IMR-90 (cell line): Measurements from ENCODE around the gene EBF3. TPM values are rescaled to one million over a fixed set of nuclear protein-coding genes. Genes with fewer than 3 reads are reported as not detected.

Experiments used
- ATAC-seq: fragments of 200-7000 bp; cut with Tn5 transposase; 2 replicates; pipeline ENCODE4 v1.9.1; 2020; ENCODE audit warnings: low read depth, mild to moderate bottlenecking, moderate library complexity
- BruUV-seq: library from RNA; stranded (reverse); fragments of 400-500 nt; replicated peaks from 2 replicates; lab custom pipeline; 2021; lab: Mats Ljungman, UMichigan
- CTCF ChIA-PET: fragments of 300-600 bp; formaldehyde crosslinking; extraction: SDS; loops from one replicate; lab custom pipeline; 2021; ENCODE audit warnings: antibody characterized with exemption; lab: Yijun Ruan, JAX
- POLR2A ChIA-PET: fragments of 300-600 bp; sonication (Branson Sonifier 250); formaldehyde crosslinking; loops from one replicate; lab custom pipeline; 2022; ENCODE audit warnings: antibody characterized with exemption; ENCODE audit not compliant: unreplicated experiment; lab: Charles Lee
- DNase-seq: peaks from one replicate; pipeline ENCODE4 v3.0.0; 2013
- H2AFZ ChIP-seq: replicated peaks from 2 replicates; pipeline ENCODE3; 2013; ENCODE audit warnings: low read length, mild to moderate bottlenecking; ENCODE audit not compliant: poor library complexity
- H2AK5ac ChIP-seq: 2 replicates; pipeline ENCODE4 v1.6.1; 2013; ENCODE audit warnings: low read depth, low read length, inconsistent platforms
- H2AK9ac ChIP-seq: replicated peaks from 2 replicates; pipeline ENCODE3; 2013; ENCODE audit warnings: mild to moderate bottlenecking, low read depth, low read length, moderate library complexity; ENCODE audit not compliant: poor library complexity
- H2BK120ac ChIP-seq: 2 replicates; pipeline ENCODE4 v1.6.1; 2013; ENCODE audit warnings: low read depth, low read length, inconsistent platforms
- H2BK15ac ChIP-seq: 3 replicates; pipeline ENCODE4 v1.6.1; 2013; ENCODE audit warnings: low read depth, low read length, inconsistent platforms
- H2BK20ac ChIP-seq: 2 replicates; pipeline ENCODE4 v1.6.1; 2013; ENCODE audit warnings: low read depth, mild to moderate bottlenecking, inconsistent platforms, low read length, moderate library complexity
- H2BK5ac ChIP-seq: 2 replicates; pipeline ENCODE4 v1.6.1; 2013; ENCODE audit warnings: mild to moderate bottlenecking, low read depth, low read length, inconsistent platforms; ENCODE audit not compliant: poor library complexity, severe bottlenecking
- H3K14ac ChIP-seq: replicated peaks from 2 replicates; pipeline ENCODE4 v1.6.1; 2013; ENCODE audit warnings: low read depth, low read length, inconsistent platforms
- H3K18ac ChIP-seq: 2 replicates; pipeline ENCODE4 v1.6.1; 2013; ENCODE audit warnings: low read depth, low read length, control low read depth
- H3K23ac ChIP-seq: 2 replicates; pipeline ENCODE4 v1.6.1; 2013; ENCODE audit warnings: low read depth, low read length, inconsistent platforms
- H3K27ac ChIP-seq: 2 replicates; pipeline ENCODE4 v1.5.1; 2013; ENCODE audit warnings: mild to moderate bottlenecking, control low read depth, low read length; ENCODE audit not compliant: insufficient read depth
- H3K27me3 ChIP-seq: 2 replicates; pipeline ENCODE4 v1.6.1; 2013; ENCODE audit warnings: low read length; ENCODE audit not compliant: control insufficient read depth, insufficient read depth
- H3K36me3 ChIP-seq: 2 replicates; pipeline ENCODE4 v1.6.1; 2013; ENCODE audit warnings: low read length, mixed read lengths; ENCODE audit not compliant: control insufficient read depth, insufficient read depth
- H3K4ac ChIP-seq: 2 replicates; pipeline ENCODE4 v1.6.1; 2013; ENCODE audit warnings: low read depth, low read length, inconsistent platforms
- H3K4me1 ChIP-seq: 2 replicates; pipeline ENCODE4 v1.6.1; 2013; ENCODE audit warnings: low read length, mixed read lengths; ENCODE audit not compliant: control insufficient read depth, insufficient read depth
- H3K4me2 ChIP-seq: 2 replicates; pipeline ENCODE4 v1.6.1; 2013; ENCODE audit warnings: low read depth, mild to moderate bottlenecking, control low read depth, low read length, moderate library complexity
- H3K4me3 ChIP-seq: 2 replicates; pipeline ENCODE4 v1.5.1; 2013; ENCODE audit warnings: low read depth, mild to moderate bottlenecking, control low read depth, low read length, moderate library complexity; ENCODE audit not compliant: insufficient read depth
- H3K56ac ChIP-seq: 2 replicates; pipeline ENCODE4 v1.6.1; 2013; ENCODE audit warnings: low read length, inconsistent platforms; ENCODE audit not compliant: insufficient read depth; ENCODE audit errors: extremely low read depth
- H3K79me1 ChIP-seq, 2 experiments: 2 replicates each; pipeline ENCODE4 v1.6.1; 2013; ENCODE audit warnings: low read length in 2 of 2, inconsistent platforms in 1 of 2, low read depth in 1 of 2
- H3K9ac ChIP-seq: 2 replicates; pipeline ENCODE4 v1.6.1; 2013; ENCODE audit warnings: low read depth, low read length, control low read depth
- H3K9me1 ChIP-seq: 2 replicates; pipeline ENCODE4 v1.6.1; 2013; ENCODE audit warnings: low read length, inconsistent platforms; ENCODE audit not compliant: insufficient read depth
- H3K9me3 ChIP-seq: 2 replicates; pipeline ENCODE4 v1.6.1; 2013; ENCODE audit warnings: low read length; ENCODE audit not compliant: control insufficient read depth, insufficient read depth
- H4K20me1 ChIP-seq: 2 replicates; pipeline ENCODE4 v1.6.1; 2013; ENCODE audit warnings: low read length, inconsistent platforms; ENCODE audit not compliant: insufficient read depth
- H4K5ac ChIP-seq: 2 replicates; pipeline ENCODE4 v1.6.1; 2013; ENCODE audit warnings: mild to moderate bottlenecking, low read depth, low read length, control low read depth
- H4K8ac ChIP-seq, 2 experiments: 2 replicates each; pipeline ENCODE4 v1.6.1; 2013; ENCODE audit warnings: low read depth in 2 of 2, low read length in 2 of 2, control low read depth in 1 of 2, inconsistent platforms in 1 of 2
- H4K91ac ChIP-seq: 2 replicates; pipeline ENCODE4 v1.6.1; 2013; ENCODE audit warnings: low read depth, low read length, inconsistent platforms; ENCODE audit not compliant: insufficient read depth
- BHLHE40 ChIP-seq: fragments of 150-350 bp; IDR thresholded peaks from 2 replicates; pipeline ENCODE4 v1.6.1; 2016; ENCODE audit warnings: mild to moderate bottlenecking, low read depth, low read length
- CEBPB ChIP-seq: IDR thresholded peaks from 2 replicates; pipeline ENCODE4 v1.6.1; 2012; ENCODE audit warnings: low read depth, low read length, improper control_type of control experiment
- CHD1 ChIP-seq: IDR thresholded peaks from 2 replicates; pipeline ENCODE4 v1.6.1; 2012; ENCODE audit warnings: low read depth, low read length, improper control_type of control experiment
- FOS ChIP-seq: fragments of 150-350 bp; IDR thresholded peaks from 2 replicates; pipeline ENCODE4 v1.6.1; 2016; ENCODE audit warnings: low read depth, low read length
- MAFK ChIP-seq: IDR thresholded peaks from 2 replicates; pipeline ENCODE4 v1.6.1; 2012; ENCODE audit warnings: low read depth, low read length, improper control_type of control experiment
- MAZ ChIP-seq: IDR thresholded peaks from 2 replicates; pipeline ENCODE4 v1.6.1; 2012; ENCODE audit warnings: low read depth, mild to moderate bottlenecking, low read length, improper control_type of control experiment, moderate library complexity, borderline replicate concordance
- MXI1 ChIP-seq: IDR thresholded peaks from 2 replicates; pipeline ENCODE4 v1.6.1; 2012; ENCODE audit warnings: low read depth, mild to moderate bottlenecking, low read length, moderate library complexity, borderline replicate concordance
- NFE2L2 ChIP-seq: fragments of 150-350 bp; IDR thresholded peaks from 2 replicates; pipeline ENCODE4 v1.6.1; 2016; ENCODE audit warnings: low read depth, mild to moderate bottlenecking, low read length
- POLR2A ChIP-seq: IDR thresholded peaks from 2 replicates; pipeline ENCODE4 v1.6.1; 2012; ENCODE audit warnings: mild to moderate bottlenecking, low read depth, low read length
- RAD21 ChIP-seq: IDR thresholded peaks from 2 replicates; pipeline ENCODE4 v1.6.1; 2012; ENCODE audit warnings: low read length, improper control_type of control experiment
- RCOR1 ChIP-seq: IDR thresholded peaks from 2 replicates; pipeline ENCODE4 v1.6.1; 2012; ENCODE audit warnings: mild to moderate bottlenecking, low read length, improper control_type of control experiment; ENCODE audit not compliant: insufficient replicate concordance
- RFX5 ChIP-seq: IDR thresholded peaks from 2 replicates; pipeline ENCODE4 v1.8.0; 2012; ENCODE audit warnings: low read depth, mild to moderate bottlenecking, low read length, moderate library complexity
- SMC3 ChIP-seq: fragments of 150-350 bp; IDR thresholded peaks from 2 replicates; pipeline ENCODE4 v1.6.1; 2016; ENCODE audit warnings: low read depth, mild to moderate bottlenecking, antibody characterized with exemption, low read length, moderate library complexity
- WGBS, 2 experiments: methylation state at CpG; one replicate each; pipeline versions ENCODE4 v1.1.5 to v1.1.7; 2013; ENCODE audit warnings: missing lambda C conversion rate in 2 of 2; ENCODE audit not compliant: insufficient read length in 1 of 2; ENCODE audit errors: extremely low coverage in 2 of 2; 5-methylcytosine and 5-hydroxymethylcytosine counted together
- dilution Hi-C: fragments of 300-500 bp; cut with HindIII; formaldehyde crosslinking; loops from one replicate; pipeline ENCODE4 v1.14.3; 2018; ENCODE audit warnings: low sequenced_read_pairs; ENCODE audit not compliant: unreplicated experiment
- in situ Hi-C: fragments of 300-500 bp; cut with MboI; formaldehyde crosslinking; loops from 3 replicates; pipeline ENCODE4 v1.14.3; 2019; ENCODE audit warnings: low sequenced_read_pairs, inconsistent platforms, mixed read lengths
- intact Hi-C: fragments of 100-400 bp; cut with micrococcal nuclease; formaldehyde crosslinking; loops from 2 replicates; pipeline ENCODE4 v1.10.0; 2022
- polyA plus RNA-seq, 3 experiments: library from polyadenylated mRNA; depleted of rRNA; stranded (reverse); fragments of >200 nt; gene quantifications; 2 replicates each; pipeline ENCODE4 v1.2.3, GENCODE V29; 2012; ENCODE audit warnings: low replicate concordance in 1 of 3
- total RNA-seq: library from RNA; depleted of rRNA; stranded (reverse); fragments of >200 nt; gene quantifications from 2 replicates; pipeline ENCODE4 v1.2.3, GENCODE V29; 2012
- TF ChIP-seq, protein P1 (sequence below): conservative IDR thresholded peaks from 2 replicates; pipeline ENCODE4 v1.5.1; 2012; ENCODE audit warnings: mild to moderate bottlenecking, low read depth, low read length, improper control_type of control experiment
- TF ChIP-seq, protein P2 (sequence below): fragments of 150-350 bp; IDR thresholded peaks from 2 replicates; pipeline ENCODE4 v1.6.1; 2017; ENCODE audit warnings: mild to moderate bottlenecking, antibody characterized with exemption, low read length, low read depth
- TF ChIP-seq, protein P3 (sequence below): fragments of 150-350 bp; IDR thresholded peaks from 2 replicates; pipeline ENCODE4 v1.6.1; 2016; ENCODE audit warnings: low read depth, mild to moderate bottlenecking, low read length, moderate library complexity, borderline replicate concordance

The EBF3 gene
- total and polyA plus RNA-seq, 2 of the 4 experiments (the other 2 are of a cell fraction): 0.36 to 0.70 TPM

DNA sequence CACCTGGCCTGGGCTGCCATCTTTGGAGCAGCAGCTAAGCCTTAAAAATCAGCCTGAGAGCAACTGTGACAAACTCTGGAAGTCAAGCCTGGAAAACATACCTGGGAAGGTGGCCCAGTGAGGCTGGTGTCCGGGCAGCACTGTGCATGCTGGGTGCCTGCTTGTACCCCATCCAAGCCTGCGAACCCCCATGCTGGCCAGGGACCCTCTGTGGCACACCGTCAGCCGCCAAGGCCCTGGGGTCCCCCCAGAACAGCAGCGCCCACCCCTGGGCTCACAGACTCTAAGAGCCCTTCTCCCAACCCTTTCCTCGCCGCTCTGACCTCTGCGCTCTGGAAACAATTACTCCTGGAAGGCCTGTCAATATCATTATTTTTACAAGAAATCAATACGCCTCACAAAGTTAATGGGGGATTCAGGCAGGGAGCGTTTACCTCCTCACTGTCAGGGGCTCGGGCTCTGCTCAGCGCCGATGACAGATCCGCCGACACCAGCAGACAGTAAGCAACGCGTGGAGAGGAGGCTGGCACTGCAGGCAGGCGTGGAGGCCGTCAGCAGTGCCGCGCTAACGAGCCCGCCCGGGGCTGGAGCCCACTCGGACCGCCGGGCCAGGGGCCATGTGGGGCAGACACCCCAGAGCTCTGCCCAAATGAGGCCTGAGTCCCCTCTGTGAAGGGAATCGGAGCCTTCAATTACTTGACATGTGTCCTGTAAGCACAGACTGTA is 54.4 kb downstream of the EBF3 start:
- in situ Hi-C loops (no loop called here), intact Hi-C loops (no loop called here), dilution Hi-C loops (no loop called here)
- H2AK5ac ChIP-seq: no peak overlapping the region
- ChIA-PET CTCF (no interaction called here), POLR2A (no interaction called here)
- no peaks in the 10 kb centered on the region for H3K9me3 ChIP-seq
- H3K18ac ChIP-seq: no peak overlapping the region
- TF ChIP-seq MXI1: no peak
- no peak for TF ChIP-seq RCOR1
- TF ChIP-seq SMC3: no peak
- no peak for TF ChIP-seq CEBPB
- TF ChIP-seq NFE2L2: no peak
- no peak for TF ChIP-seq BHLHE40
- TF ChIP-seq RFX5: no peak
- no peak for TF ChIP-seq POLR2A
- TF ChIP-seq MAFK: no peak
- no peak for TF ChIP-seq CHD1
- TF ChIP-seq FOS: no peak
- TF ChIP-seq, protein P1, sequence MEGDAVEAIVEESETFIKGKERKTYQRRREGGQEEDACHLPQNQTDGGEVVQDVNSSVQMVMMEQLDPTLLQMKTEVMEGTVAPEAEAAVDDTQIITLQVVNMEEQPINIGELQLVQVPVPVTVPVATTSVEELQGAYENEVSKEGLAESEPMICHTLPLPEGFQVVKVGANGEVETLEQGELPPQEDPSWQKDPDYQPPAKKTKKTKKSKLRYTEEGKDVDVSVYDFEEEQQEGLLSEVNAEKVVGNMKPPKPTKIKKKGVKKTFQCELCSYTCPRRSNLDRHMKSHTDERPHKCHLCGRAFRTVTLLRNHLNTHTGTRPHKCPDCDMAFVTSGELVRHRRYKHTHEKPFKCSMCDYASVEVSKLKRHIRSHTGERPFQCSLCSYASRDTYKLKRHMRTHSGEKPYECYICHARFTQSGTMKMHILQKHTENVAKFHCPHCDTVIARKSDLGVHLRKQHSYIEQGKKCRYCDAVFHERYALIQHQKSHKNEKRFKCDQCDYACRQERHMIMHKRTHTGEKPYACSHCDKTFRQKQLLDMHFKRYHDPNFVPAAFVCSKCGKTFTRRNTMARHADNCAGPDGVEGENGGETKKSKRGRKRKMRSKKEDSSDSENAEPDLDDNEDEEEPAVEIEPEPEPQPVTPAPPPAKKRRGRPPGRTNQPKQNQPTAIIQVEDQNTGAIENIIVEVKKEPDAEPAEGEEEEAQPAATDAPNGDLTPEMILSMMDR: no peak
- TF ChIP-seq MAZ: no peak
- TF ChIP-seq, protein P2, sequence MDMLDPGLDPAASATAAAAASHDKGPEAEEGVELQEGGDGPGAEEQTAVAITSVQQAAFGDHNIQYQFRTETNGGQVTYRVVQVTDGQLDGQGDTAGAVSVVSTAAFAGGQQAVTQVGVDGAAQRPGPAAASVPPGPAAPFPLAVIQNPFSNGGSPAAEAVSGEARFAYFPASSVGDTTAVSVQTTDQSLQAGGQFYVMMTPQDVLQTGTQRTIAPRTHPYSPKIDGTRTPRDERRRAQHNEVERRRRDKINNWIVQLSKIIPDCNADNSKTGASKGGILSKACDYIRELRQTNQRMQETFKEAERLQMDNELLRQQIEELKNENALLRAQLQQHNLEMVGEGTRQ: no peak
- TF ChIP-seq, protein P3, sequence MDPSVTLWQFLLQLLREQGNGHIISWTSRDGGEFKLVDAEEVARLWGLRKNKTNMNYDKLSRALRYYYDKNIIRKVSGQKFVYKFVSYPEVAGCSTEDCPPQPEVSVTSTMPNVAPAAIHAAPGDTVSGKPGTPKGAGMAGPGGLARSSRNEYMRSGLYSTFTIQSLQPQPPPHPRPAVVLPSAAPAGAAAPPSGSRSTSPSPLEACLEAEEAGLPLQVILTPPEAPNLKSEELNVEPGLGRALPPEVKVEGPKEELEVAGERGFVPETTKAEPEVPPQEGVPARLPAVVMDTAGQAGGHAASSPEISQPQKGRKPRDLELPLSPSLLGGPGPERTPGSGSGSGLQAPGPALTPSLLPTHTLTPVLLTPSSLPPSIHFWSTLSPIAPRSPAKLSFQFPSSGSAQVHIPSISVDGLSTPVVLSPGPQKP: no peak
- TF ChIP-seq RAD21: no peak
- no peak overlapping the region for H3K14ac ChIP-seq
- no peak overlapping the region for H3K4ac ChIP-seq
- H3K9ac ChIP-seq: no peak overlapping the region
- no peak overlapping the region for H3K27ac ChIP-seq
- no peak overlapping the region for H3K56ac ChIP-seq
- no peak overlapping the region for H3K23ac ChIP-seq
- H3K4me3 ChIP-seq: no peak overlapping the region
- H3K4me1 ChIP-seq: no peaks in the 10 kb centered on the region
- BruUV-seq: no TSS peak
- H4K91ac ChIP-seq: no peak overlapping the region
- no peak overlapping the region for H2BK5ac ChIP-seq
- H2BK120ac ChIP-seq: no peak overlapping the region
- no peak overlapping the region for H4K5ac ChIP-seq
- no peaks in the 10 kb centered on the region for H4K20me1 ChIP-seq
- no peak overlapping the region for H2BK15ac ChIP-seq
- no peak overlapping the region for H2AFZ ChIP-seq
- no peak for ATAC-seq
- DNase-seq: no peak
- H3K27me3 ChIP-seq: no peaks in the 10 kb centered on the region
- no peaks in the 10 kb centered on the region for H3K79me1 ChIP-seq
- H3K36me3 ChIP-seq: no peaks in the 10 kb centered on the region
- no peak overlapping the region for H3K4me2 ChIP-seq
- 87% methylated on average over 14 of the region's 28 CpGs; no CpG with 5 or more reads in 1 of the 2 experiments for WGBS, 2 experiments
- H4K8ac ChIP-seq: no peak overlapping the region
- no peaks in the 10 kb centered on the region for H3K9me1 ChIP-seq
- H2BK20ac ChIP-seq: no peak overlapping the region
- H2AK9ac ChIP-seq: no peak overlapping the region
